HEK293 (cell line): ENCODE data around the gene TRIM36.

Source experiments
- GFI1B ChIP-seq: fragments of 450-650 bp; formaldehyde crosslinking; IDR thresholded peaks from 2 replicates; pipeline ENCODE4 v1.5.1; 2016; ENCODE audit warnings: missing biosample characterization, missing genetic modification characterization
- WT1 ChIP-seq: fragments of 450-650 bp; formaldehyde crosslinking; IDR thresholded peaks from 2 replicates; pipeline ENCODE4 v1.5.1; 2016; ENCODE audit warnings: missing biosample characterization, missing genetic modification characterization
- YY1 ChIP-seq: fragments of 450-650 bp; formaldehyde crosslinking; IDR thresholded peaks from 2 replicates; pipeline ENCODE4 v1.5.1; 2018; ENCODE audit warnings: missing biosample characterization, missing genetic modification characterization
- ZNF23 ChIP-seq: fragments of 450-650 bp; formaldehyde crosslinking; IDR thresholded peaks from 2 replicates; pipeline ENCODE4 v1.5.1; 2016; ENCODE audit warnings: missing biosample characterization, missing genetic modification characterization, borderline replicate concordance
- ZXDB ChIP-seq: fragments of 450-650 bp; formaldehyde crosslinking; IDR thresholded peaks from 2 replicates; pipeline ENCODE4 v1.5.1; 2016; ENCODE audit warnings: missing biosample characterization, missing genetic modification characterization
- TF ChIP-seq, protein P1 (sequence below): fragments of 450-650 bp; formaldehyde crosslinking; IDR thresholded peaks from 2 replicates; pipeline ENCODE4 v1.5.1; 2016; ENCODE audit warnings: missing biosample characterization, missing genetic modification characterization
- TF ChIP-seq, protein P2 (sequence below): sonication (generic); formaldehyde crosslinking; IDR thresholded peaks from 2 replicates; pipeline ENCODE4 v1.8.1; 2022; ENCODE audit warnings: mild to moderate bottlenecking, moderate library complexity, missing genetic modification reagents
- TF ChIP-seq, protein P3 (sequence below): fragments of 450-650 bp; formaldehyde crosslinking; IDR thresholded peaks from 2 replicates; pipeline ENCODE4 v1.5.1; 2016; ENCODE audit warnings: missing biosample characterization, missing genetic modification characterization, borderline replicate concordance

DNA sequence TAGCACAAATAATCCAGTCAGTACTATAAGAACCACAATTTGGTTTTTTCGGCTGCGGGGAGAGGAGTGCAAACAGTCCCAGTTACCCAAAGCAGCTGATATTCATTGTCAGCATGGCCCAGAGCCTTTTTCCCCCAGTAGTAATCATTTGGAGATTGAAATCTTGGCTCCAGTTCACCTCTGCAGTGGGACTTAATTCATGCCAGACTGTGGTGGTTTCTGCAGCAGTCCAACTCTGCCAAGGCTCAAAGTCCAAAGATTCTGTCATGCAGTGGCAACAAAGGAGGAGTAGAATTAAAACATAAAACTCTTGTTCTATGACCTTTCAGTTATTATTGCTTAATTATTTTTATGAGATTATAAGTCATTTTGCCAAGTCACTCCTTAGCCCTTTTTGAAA, 25.0 kb upstream of the TRIM36 start:
- TF ChIP-seq, protein P1, sequence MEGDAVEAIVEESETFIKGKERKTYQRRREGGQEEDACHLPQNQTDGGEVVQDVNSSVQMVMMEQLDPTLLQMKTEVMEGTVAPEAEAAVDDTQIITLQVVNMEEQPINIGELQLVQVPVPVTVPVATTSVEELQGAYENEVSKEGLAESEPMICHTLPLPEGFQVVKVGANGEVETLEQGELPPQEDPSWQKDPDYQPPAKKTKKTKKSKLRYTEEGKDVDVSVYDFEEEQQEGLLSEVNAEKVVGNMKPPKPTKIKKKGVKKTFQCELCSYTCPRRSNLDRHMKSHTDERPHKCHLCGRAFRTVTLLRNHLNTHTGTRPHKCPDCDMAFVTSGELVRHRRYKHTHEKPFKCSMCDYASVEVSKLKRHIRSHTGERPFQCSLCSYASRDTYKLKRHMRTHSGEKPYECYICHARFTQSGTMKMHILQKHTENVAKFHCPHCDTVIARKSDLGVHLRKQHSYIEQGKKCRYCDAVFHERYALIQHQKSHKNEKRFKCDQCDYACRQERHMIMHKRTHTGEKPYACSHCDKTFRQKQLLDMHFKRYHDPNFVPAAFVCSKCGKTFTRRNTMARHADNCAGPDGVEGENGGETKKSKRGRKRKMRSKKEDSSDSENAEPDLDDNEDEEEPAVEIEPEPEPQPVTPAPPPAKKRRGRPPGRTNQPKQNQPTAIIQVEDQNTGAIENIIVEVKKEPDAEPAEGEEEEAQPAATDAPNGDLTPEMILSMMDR (tag by site-specific recombination), result no peak
- TF ChIP-seq GFI1B (no peak), WT1 (tag by site-specific recombination) (no peak), ZXDB (tag by site-specific recombination) (no peak), ZNF23 (tag by site-specific recombination) (no peak), YY1 (no peak)
- TF ChIP-seq, protein P2, sequence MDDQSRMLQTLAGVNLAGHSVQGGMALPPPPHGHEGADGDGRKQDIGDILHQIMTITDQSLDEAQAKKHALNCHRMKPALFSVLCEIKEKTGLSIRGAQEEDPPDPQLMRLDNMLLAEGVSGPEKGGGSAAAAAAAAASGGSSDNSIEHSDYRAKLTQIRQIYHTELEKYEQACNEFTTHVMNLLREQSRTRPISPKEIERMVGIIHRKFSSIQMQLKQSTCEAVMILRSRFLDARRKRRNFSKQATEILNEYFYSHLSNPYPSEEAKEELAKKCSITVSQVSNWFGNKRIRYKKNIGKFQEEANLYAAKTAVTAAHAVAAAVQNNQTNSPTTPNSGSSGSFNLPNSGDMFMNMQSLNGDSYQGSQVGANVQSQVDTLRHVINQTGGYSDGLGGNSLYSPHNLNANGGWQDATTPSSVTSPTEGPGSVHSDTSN (CRISPR knock-in tag), result no peak
- TF ChIP-seq, protein P3, sequence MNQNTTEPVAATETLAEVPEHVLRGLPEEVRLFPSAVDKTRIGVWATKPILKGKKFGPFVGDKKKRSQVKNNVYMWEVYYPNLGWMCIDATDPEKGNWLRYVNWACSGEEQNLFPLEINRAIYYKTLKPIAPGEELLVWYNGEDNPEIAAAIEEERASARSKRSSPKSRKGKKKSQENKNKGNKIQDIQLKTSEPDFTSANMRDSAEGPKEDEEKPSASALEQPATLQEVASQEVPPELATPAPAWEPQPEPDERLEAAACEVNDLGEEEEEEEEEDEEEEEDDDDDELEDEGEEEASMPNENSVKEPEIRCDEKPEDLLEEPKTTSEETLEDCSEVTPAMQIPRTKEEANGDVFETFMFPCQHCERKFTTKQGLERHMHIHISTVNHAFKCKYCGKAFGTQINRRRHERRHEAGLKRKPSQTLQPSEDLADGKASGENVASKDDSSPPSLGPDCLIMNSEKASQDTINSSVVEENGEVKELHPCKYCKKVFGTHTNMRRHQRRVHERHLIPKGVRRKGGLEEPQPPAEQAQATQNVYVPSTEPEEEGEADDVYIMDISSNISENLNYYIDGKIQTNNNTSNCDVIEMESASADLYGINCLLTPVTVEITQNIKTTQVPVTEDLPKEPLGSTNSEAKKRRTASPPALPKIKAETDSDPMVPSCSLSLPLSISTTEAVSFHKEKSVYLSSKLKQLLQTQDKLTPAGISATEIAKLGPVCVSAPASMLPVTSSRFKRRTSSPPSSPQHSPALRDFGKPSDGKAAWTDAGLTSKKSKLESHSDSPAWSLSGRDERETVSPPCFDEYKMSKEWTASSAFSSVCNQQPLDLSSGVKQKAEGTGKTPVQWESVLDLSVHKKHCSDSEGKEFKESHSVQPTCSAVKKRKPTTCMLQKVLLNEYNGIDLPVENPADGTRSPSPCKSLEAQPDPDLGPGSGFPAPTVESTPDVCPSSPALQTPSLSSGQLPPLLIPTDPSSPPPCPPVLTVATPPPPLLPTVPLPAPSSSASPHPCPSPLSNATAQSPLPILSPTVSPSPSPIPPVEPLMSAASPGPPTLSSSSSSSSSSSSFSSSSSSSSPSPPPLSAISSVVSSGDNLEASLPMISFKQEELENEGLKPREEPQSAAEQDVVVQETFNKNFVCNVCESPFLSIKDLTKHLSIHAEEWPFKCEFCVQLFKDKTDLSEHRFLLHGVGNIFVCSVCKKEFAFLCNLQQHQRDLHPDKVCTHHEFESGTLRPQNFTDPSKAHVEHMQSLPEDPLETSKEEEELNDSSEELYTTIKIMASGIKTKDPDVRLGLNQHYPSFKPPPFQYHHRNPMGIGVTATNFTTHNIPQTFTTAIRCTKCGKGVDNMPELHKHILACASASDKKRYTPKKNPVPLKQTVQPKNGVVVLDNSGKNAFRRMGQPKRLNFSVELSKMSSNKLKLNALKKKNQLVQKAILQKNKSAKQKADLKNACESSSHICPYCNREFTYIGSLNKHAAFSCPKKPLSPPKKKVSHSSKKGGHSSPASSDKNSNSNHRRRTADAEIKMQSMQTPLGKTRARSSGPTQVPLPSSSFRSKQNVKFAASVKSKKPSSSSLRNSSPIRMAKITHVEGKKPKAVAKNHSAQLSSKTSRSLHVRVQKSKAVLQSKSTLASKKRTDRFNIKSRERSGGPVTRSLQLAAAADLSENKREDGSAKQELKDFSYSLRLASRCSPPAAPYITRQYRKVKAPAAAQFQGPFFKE (tag by site-specific recombination), result no peak
